Pancreas (tissue), 10 donors: ENCODE measurements around the gene DNAH17. TPM values are rescaled to one million over a fixed set of nuclear protein-coding genes. Genes with fewer than 3 reads are reported as not detected.
A peak's percentile ranks its signal among the peaks of the same experiment; 100 is the strongest.

Experiments used
- ATAC-seq, 4 donors: fragments of 200-7000 bp; cut with Tn5 transposase; one replicate each; pipeline versions ENCODE4 v1.8.0 to v1.9.1; 2020; ENCODE audit warnings: mild to moderate bottlenecking in 4 of 4, moderate library complexity in 4 of 4
- DNase-seq, 6 donors: peaks; one replicate each; pipeline ENCODE4 v3.0.0-alpha.2; 2020
- FAIRE-seq: peaks from 2 replicates; lab custom pipeline; 2012; peaks lifted over from hg19 to GRCh38; lab: Jason Lieb, UNC
- H3K27ac ChIP-seq, 4 donors: fragments of 200-600 bp; sonication (generic); 1 replicate in 3 of 4; 2 replicates in 1 of 4; pipeline versions ENCODE4 v1.5.0 to v1.8.0; 2020
- H3K27me3 ChIP-seq, 4 donors: fragments of 200-600 bp; one replicate each; pipeline ENCODE4 v1.8.0; 2021
- H3K36me3 ChIP-seq, 3 donors: fragments of 200-600 bp; sonication (generic) in 1 of 3; one replicate each; pipeline versions ENCODE4 v1.5.0 to v1.8.0; 2020 to 2021
- H3K4me1 ChIP-seq, 3 donors: fragments of 200-600 bp; one replicate each; pipeline ENCODE4 v1.8.0; 2021
- H3K4me3 ChIP-seq, 4 donors: fragments of 200-600 bp; sonication (generic) in 2 of 4; one replicate each; pipeline versions ENCODE4 v1.5.0 to v1.8.0; 2020 to 2021
- H3K9me3 ChIP-seq, 4 donors: fragments of 200-600 bp; one replicate each; pipeline ENCODE4 v1.8.0; 2021
- CTCF ChIP-seq, 4 donors: fragments of 200-600 bp; sonication (generic) in 3 of 4; IDR thresholded peaks; one replicate each; pipeline versions ENCODE4 v1.5.0 to v1.8.0; 2021; ENCODE audit warnings: antibody characterized with exemption in 4 of 4
- WGBS, 2 donors: extraction: QIAGEN DNeasy Blood & Tissue Kit; methylation state at CpG; one replicate each; pipeline ENCODE4 v1.1.7; 2013; 5-methylcytosine and 5-hydroxymethylcytosine counted together
- intact Hi-C, 3 donors: fragments of 100-400 bp; cut with DNase I; formaldehyde crosslinking; loops; one replicate each; pipeline versions ENCODE4 v1.11.1 to v1.14.2; 2022
- polyA plus RNA-seq, 2 donors: library from polyadenylated mRNA; stranded (reverse); fragments of 200-250 nt; gene quantifications; one replicate each; pipeline ENCODE4 v1.2.3, GENCODE V29; 2013
- total RNA-seq, 6 donors: library from RNA; stranded (reverse); fragmentation: NEBNext Ultra II Directional in 4 of 6; extraction: Animal tissue kit (Norgen Biotek cat#: 25700) in 4 of 6; gene quantifications; one replicate each; pipeline versions ENCODE4 v1.2.1 to v1.2.4, GENCODE V29; 2021 to 2023
- donor health status: healthy with polysubstance abuse.
- donor health status: DM: no; HTN: no; CAD: no; lungs with moderate emphysema.
- donor health status: DM: no; HTN: no; CAD: no.
- donor health status: control.
- donor health status: control.
- donor health status: Bipolar disorder and iron deficiency.
- donor health status: DM: yes; HTN: yes; CAD: no.
- donor health status: DM: no; HTN: no; CAD: no.
- donor health status: DM: no; HTN: no; CAD: no.
- donor health status: DM: yes; HTN: yes; CAD: no.

Gene DNAH17
- total and polyA plus RNA-seq, 8 donors, result 0.02 to 0.08 (median 0.03) TPM; not detected in 5

- H3K27ac ChIP-seq, result no peak overlapping the region
- no peak overlapping the region for H3K4me3 ChIP-seq
- H3K4me1 ChIP-seq, result no peaks in the 10 kb centered on the region
- H3K9me3 ChIP-seq, result no peaks in the 10 kb centered on the region
- no peaks in the 10 kb centered on the region for H3K36me3 ChIP-seq
- intact Hi-C loops, result no loop called here
- ATAC-seq (no peak), DNase-seq (no peak), FAIRE-seq (no peak)
- 62 to 68% methylated on average over 10 of the region's 10 CpGs for WGBS, 2 donors
- H3K27me3 ChIP-seq, result no peaks in the 10 kb centered on the region
- TF ChIP-seq CTCF (IDR thresholded peaks at IDR 0.05), result no peak
Observed at GRCh38 chr17:78600181-78600721, 23.1 kb upstream of the DNAH17 start.

GRCh38 chr17:78599419-78599818 is 22.2 kb upstream of the DNAH17 start:
- H3K4me3 ChIP-seq, result no peak overlapping the region
- no peaks in the 10 kb centered on the region for H3K27me3 ChIP-seq
- 73 to 87% methylated on average over 5 of the region's 5 CpGs for WGBS, 2 donors
- H3K4me1 ChIP-seq, result no peaks in the 10 kb centered on the region
- TF ChIP-seq CTCF (IDR thresholded peaks at IDR 0.05), result no peak
- no peak overlapping the region for H3K27ac ChIP-seq
- intact Hi-C loops, result no loop called here
- no peaks in the 10 kb centered on the region for H3K36me3 ChIP-seq
- no peak for ATAC-seq
- DNase-seq, result no peak
- no peaks in the 10 kb centered on the region for H3K9me3 ChIP-seq
- FAIRE-seq, result no peak

- H3K27me3 ChIP-seq, result no peaks in the 10 kb centered on the region
Observed at GRCh38 chr17:78598013-78598471, 20.8 kb upstream of the DNAH17 start.

GRCh38 chr17:78596871-78597764 is 19.9 kb upstream of the DNAH17 start:
- no peaks in the 10 kb centered on the region for H3K9me3 ChIP-seq
- no peaks in the 10 kb centered on the region for H3K36me3 ChIP-seq
- TF ChIP-seq CTCF (IDR thresholded peaks at IDR 0.05), result no peak
- DNase-seq (no peak), ATAC-seq (no peak), FAIRE-seq (no peak)
- H3K27me3 ChIP-seq, result no peaks in the 10 kb centered on the region
- H3K27ac ChIP-seq, result no peak overlapping the region
- H3K4me3 ChIP-seq, result no peak overlapping the region
- no peaks in the 10 kb centered on the region for H3K4me1 ChIP-seq
- 85 to 89% methylated on average over 12 of the region's 12 CpGs for whole genome bisulfite sequencing, 2 donors
- intact Hi-C loops, result no loop called here

More at GRCh38 chr17:78598013-78598471, 20.8 kb upstream of the DNAH17 start:
- no peaks in the 10 kb centered on the region for H3K36me3 ChIP-seq
- no peak overlapping the region for H3K4me3 ChIP-seq
- TF ChIP-seq CTCF (IDR thresholded peaks at IDR 0.05), result no peak
- no peaks in the 10 kb centered on the region for H3K9me3 ChIP-seq
- DNase-seq (no peak), FAIRE-seq (no peak), ATAC-seq (peak in 1 of 4 donors; percentile 25)
- H3K4me1 ChIP-seq, result no peaks in the 10 kb centered on the region
- WGBS, 2 donors, result 72 to 76% methylated on average over 9 of the region's 9 CpGs
- intact Hi-C loops, result no loop called here
- no peak overlapping the region for H3K27ac ChIP-seq
